GM19193 (cell line): Measurements from ENCODE around the gene DBH.

Experiments used
- POLR2A ChIP-seq: IDR thresholded peaks from 4 replicates; pipeline ENCODE4 v1.6.1; 2011; ENCODE audit not compliant: insufficient read depth, insufficient read length; ENCODE audit errors: extremely low read depth

Gene DBH

DNA sequence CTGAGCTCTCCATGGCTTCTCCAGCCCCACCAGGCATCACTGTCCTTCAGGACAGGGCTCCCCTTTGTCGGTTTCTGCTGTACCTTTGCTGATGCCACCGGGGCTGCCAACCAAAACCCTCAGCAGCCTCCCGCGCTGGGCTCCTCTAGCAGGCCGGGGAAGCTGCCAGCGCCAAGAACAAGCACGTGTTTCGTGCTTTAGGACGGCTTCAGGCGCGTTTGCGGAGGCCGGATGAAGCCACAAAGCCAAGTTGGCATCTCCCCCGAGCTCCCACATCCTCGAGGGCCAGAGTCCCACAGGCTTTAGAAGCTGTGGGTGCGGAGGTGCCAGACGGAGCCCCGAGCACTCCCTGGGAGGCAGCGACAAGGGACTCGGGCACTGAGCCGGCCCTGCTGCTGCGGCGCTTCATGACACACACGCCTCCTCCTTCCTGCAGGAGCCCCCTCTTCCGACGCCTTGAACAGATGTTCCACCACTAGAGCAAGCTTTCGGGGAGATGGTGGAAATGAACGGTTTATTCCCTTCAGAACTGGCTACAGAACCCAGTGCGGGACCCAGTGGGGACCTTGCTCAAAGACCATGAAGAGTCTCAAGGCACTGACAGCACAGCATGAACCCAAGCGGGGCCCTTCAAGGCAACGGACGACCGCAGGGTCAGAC lies 65.3 kb downstream of the DBH start:
- no peak for TF ChIP-seq POLR2A

DNA sequence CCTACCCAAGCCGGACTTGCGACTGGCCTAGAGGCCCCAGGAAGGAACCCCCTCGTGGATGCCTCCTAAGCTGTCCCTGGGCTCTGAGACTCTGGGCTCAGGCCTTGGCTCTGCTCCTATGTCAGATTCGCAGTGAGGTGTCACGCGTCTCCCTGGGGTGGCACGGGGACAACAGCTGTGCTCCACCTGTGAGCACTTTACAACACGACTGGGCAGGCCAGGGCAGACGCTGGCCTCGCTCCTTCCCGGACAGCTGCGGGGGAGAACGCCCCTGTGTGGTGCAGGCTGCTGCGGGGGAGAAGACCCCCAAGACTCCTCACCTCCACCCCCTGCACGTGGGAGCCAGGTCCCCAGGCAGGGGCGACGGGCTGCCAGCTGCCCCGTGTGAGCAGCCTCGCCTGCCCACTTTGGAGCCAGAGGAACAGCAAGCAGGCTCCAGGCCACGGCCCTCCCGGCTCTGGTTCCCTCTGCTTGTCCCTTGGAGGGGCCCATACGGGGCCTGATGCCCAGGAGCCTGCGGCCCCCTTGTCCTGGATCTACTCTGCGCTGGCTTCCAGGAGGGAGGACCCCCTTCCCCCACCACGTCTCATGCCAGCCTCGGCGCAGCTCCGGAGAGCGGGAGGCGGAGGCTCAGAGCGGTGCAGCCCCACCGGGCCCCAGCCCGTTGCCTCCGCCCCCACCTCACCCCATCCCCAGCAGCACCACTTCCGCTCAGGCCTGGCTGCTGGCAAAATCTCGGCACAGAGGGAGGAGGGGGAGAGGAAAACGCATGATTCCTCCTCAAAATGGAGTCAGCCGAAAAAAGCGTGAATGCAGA lies 66.0 kb downstream of the DBH start:
- TF ChIP-seq POLR2A = no peak

DNA sequence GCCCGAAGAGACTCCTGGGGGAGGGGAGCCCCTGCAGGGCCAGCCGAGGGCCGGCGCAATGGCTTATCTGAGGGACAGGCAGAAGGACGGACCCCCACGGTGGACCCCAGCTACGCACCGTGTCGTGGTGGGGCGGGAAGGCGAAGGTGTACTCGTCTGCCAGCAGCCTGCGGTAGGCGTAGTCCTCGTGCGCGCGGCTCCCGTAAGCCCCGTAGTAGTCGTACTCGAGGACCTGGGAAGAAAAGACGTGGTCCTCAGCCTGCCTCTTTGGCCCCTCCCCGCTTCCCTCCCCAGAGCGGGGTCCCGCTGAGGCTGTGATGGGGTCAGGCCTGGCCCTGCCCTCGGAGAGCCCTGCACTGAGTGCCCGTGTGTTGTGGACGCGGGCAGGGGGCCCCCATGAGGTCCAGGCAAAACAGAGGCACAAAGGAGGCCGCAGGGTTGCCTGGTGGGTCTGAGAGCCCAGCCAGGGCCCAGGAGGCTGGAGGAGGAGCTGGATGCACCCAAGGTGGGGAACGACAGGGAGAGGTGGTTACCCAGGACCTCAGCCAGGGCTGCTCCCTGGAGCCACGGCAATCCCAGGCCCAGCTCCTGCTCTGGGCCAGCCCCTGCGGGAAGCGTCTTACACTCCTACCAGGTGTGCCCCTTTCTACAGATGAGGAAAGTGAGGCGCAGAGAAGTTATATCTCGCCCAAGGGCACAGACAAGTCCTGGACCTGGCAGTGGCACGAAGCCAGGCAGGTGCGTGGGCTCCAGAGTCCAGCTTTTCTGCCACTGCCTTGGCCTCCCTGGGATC lies 66.8 kb downstream of the DBH start:
- TF ChIP-seq POLR2A = no peak

DNA sequence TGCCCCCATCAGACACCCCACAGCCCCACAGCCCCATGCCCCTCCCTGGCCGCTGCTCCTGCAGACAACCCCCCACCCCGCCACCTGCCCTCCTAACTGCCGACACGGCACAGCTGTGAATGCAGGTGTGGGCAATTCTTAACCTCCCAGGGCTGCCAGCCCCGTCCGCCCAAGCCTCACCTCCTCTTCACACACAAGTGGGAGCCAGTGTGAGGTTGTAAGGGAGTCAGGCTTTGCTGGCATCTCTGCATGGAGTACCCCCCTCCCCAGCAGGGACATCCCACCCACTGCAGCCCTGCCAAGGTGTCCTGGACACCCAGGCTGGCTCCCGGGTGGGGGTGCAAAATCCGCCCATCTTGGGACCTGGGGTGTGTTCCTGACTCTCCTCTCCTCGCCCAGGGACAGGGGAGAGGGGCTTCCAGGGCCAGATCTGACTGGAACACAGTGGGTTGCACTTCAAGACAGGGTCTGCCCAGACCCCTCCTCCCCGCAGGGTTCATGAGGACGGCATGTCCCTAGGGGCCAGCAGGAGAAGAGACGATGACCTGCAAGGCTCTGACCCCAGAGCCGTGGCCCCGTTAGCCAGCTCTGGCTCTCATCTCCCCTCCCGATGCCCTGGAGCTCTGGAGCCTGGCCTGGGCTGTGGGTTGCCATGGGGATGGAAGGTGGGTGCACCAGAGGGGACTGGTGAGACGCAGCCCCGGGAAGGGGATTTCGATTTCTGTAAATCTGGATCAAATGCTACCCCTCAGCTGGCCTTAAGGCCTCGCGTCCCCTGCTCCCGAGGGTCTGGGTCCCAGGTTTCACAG lies 67.6 kb downstream of the DBH start:
- no peak for TF ChIP-seq POLR2A

DNA sequence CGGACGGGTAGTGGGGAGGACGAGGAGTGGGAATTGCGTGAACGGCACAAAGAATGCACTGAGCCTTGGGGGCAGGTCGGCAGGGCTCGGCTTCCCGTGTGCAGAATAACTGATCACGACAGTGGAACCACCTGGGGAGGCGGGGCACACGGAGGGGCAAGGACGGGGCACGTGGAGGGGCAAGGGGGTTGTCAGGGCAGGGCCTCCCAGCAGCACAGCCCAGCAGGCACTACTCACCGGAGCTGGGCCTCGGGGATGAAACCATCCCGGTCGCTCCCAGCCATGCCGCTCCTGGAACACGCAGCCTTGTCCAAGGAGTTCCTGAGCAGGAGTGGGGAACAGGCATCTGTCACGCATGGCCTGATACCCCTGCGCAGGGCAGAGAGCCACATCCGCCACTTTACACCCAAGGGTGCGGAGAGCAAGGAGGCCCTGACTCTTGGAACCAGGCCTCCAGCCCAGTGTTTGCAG lies 68.6 kb downstream of the DBH start:
- no peak for TF ChIP-seq POLR2A

DNA sequence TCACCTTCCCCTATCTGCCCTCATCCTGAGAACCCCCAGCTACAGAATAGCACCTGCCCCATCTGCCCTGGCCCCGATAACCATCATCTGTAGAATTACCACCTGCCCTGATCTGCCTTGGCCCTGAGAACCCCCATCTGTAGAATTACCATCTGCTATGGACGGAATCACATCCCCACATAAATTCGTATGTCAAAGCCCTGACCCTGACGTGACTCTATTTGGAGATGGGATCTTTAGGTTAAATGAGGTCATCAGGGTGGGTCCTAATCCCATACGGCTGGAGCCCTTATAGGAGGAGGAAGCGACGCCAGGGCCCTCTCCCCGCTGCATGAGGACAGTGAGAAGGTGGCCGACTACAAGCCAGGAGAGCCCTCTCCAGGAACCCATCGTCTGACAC lies 69.4 kb downstream of the DBH start:
- TF ChIP-seq POLR2A = no peak

DNA sequence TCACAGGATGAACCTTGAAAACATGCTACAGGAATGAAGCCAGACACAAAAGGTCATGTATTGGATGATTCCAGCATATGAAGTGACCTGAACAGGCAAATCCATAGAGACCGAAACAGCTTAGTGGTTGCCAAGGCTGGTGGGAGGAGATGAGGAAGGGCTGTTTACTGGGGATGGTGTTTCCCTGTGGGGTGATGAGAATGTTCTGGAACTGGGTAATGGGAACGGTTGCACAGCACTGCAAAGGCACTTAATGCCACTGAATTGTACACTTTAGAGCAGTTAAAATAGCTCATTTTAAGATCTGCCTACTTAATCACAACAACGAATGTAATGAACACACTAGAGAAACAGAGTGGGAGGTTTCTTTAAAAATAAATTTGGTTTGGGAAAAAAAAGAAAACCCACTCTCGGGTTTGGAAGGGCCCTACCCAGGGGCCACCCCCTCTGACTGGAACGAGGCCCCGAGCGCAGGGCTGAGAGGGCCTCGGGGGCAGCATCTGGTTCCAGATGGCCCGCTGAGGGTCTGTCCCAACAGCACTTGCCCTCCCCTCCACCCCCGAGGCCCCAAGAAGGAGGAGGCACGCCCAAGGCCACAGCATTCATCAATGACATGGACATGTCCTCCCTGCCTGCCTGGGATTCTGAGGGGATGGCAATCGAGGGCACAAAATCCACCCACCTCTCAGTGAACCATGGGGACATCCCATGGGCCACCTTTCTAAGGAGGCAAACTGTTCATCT lies 70.3 kb downstream of the DBH start:
- TF ChIP-seq POLR2A = no peak

DNA sequence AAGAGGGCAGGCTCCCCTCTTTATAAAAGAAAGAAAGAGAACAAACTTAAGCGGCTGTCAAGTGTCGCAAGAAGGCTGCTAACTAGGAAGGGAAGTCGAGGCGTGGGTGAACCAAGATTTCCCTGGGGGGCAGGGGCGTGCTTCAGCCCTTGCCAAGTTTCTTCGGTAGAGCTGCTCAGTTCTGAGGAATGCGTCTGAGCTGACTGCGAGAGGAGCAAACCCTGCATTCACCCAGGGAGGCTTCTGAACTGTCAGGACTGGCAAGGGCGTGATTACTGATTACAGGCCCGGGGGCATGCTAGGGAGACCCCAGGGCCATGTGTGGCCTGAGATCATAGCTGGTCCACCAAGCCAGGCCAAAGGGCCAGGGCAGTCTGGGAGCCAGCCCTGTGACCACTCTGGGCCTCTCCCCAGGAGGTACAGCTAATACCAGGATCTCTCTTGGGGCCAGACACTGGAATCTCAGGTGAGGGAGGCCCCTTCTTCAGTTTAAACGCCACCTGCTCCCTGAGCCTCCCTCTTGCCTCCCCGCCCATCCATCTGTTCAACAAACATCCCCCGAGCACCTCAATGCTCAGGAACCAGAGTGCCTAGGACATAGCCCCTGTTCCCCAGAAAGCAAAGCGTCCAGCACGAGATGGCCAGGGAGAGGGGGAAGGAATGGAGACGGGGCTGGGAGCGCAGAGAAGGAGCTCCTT lies 71.1 kb downstream of the DBH start:
- no peak for TF ChIP-seq POLR2A

DNA sequence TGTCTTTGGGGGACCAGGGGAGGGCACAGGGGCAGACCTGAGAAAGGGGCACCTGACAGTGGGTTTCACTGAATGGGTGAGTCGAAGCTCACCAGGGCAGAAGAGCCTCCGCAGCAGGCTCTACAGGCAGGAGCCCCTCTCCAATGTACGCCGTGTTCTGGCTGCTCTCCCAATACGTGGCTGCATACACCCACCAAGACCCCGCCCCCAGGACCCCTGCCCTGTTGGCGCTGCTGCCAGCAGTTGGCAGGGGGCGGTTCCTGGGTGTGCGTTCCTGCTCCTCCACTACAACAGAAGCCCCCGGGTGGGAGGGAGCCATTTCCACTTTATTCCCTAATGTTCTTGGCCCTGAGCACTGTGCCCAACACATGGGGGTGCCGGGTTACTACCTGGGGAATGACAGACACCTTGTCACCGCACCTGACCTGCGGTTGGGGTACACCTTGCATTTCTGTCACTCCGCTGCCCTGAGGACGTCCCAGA lies 71.6 kb downstream of the DBH start:
- TF ChIP-seq POLR2A = no peak

DNA sequence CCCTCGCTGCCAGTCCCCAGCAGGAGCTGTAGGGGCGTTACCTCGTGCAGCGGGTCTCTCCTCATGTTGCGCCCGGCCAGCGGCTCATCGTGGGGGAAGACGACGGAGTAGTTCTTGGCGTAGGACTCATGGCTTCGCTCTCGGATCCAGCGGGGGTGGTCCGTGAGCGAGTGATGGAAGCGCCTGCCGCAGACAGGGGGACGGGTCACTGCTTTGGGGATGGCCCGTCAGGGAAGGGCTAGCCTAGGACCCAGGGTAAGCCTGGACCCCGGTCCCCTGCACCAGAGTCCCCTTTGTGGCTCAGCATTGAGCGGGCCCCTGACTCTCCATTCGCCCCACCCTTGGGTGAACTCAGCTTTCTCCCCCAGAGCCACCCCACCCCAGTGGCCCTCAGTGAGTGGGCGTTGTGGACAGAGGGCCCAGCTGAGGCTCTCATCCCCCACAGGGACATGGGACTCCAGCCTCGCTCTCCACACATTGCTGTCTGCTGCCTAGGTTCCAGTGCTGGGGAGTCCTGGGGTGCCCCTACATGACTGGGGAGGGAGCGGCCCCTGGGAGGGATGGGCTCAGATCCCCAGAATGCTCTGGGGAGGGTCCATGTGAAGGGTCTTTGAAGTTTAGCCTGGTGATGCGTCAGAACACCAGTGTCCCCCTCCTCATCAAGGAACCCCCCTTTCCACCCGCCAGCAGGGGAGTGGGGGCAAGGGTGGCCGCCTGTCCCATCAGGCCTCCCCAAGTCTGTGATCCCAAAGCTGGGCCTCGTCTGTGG lies 72.3 kb downstream of the DBH start:
- TF ChIP-seq POLR2A = no peak
